Esophagus (tissue), 2 donors: ENCODE measurements around the gene CNTLN. TPM values are rescaled to one million over a fixed set of nuclear protein-coding genes. Genes with fewer than 3 reads are reported as not detected.

Source experiments
- H3K27ac ChIP-seq, 2 donors: one replicate each; pipeline ENCODE4 v1.5.1; 2013; ENCODE audit warnings: low read depth in 2 of 2, mild to moderate bottlenecking in 2 of 2, inconsistent platforms in 1 of 2, low read length in 1 of 2, moderate library complexity in 1 of 2
- H3K27me3 ChIP-seq, 2 donors: one replicate each; pipeline ENCODE4 v1.6.1; 2013; ENCODE audit warnings: low read length in 2 of 2, control low read depth in 1 of 2, mild to moderate bottlenecking in 1 of 2; ENCODE audit not compliant: insufficient read depth in 2 of 2, control insufficient read depth in 1 of 2
- H3K36me3 ChIP-seq, 2 donors: one replicate each; pipeline ENCODE4 v1.6.1; 2013; ENCODE audit warnings: low read length in 1 of 2; ENCODE audit not compliant: control insufficient read depth in 2 of 2, insufficient read depth in 2 of 2
- H3K4me1 ChIP-seq, 2 donors: one replicate each; pipeline ENCODE4 v1.6.1; 2013; ENCODE audit warnings: low read length in 1 of 2; ENCODE audit not compliant: control insufficient read depth in 2 of 2, insufficient read depth in 2 of 2
- H3K4me3 ChIP-seq, 2 donors: one replicate each; pipeline ENCODE4 v1.5.1; 2013; ENCODE audit warnings: low read length in 2 of 2, mild to moderate bottlenecking in 2 of 2, low read depth in 1 of 2, moderate library complexity in 1 of 2
- H3K9me3 ChIP-seq, 2 donors: one replicate each; pipeline ENCODE4 v1.6.1; 2013; ENCODE audit warnings: mild to moderate bottlenecking in 2 of 2, low read depth in 1 of 2, low read length in 1 of 2, moderate library complexity in 1 of 2; ENCODE audit not compliant: control insufficient read depth in 2 of 2, insufficient read depth in 1 of 2
- WGBS, 2 donors: extraction: QIAGEN DNeasy Blood & Tissue Kit; methylation state at CpG; one replicate each; pipeline ENCODE4 v1.1.7; 2013; 5-methylcytosine and 5-hydroxymethylcytosine counted together
- polyA plus RNA-seq, 2 donors: library from polyadenylated mRNA; stranded (reverse); fragments of 200-250 nt; gene quantifications; one replicate each; pipeline ENCODE4 v1.2.3, GENCODE V29; 2013
- donor health status: healthy with polysubstance abuse.
- donor health status: Bipolar disorder and iron deficiency.

Gene CNTLN
- polyA plus RNA-seq, 2 donors: 1.0 to 1.3 TPM

DNA sequence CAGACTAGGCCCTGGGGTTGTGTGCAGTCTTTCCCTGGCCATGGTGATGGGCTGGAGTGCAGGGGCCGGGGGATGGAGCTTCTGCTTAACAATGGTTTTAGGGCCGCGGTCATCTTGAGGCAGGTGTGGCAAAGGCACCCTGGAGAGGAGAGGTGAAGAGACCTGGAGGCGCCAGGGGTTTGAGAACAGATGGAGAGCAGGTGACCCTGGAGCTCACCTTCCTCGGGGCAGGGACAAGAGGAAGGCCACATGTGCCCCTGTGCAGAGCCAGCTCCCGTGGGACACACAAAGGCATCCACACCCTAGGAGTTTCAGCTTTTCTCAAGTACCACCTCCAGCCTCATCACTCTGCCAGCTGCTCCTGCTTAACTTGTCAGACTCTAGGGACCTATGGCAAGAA is 397.6 kb downstream of the CNTLN start:
- no peaks in the 10 kb centered on the region for H3K27me3 ChIP-seq
- no peaks in the 10 kb centered on the region for H3K4me1 ChIP-seq
- no peak overlapping the region for H3K4me3 ChIP-seq
- no peak overlapping the region for H3K27ac ChIP-seq
- WGBS, 2 donors: 74 to 77% methylated on average over 6 of the region's 6 CpGs
- H3K9me3 ChIP-seq: no peaks in the 10 kb centered on the region
- H3K36me3 ChIP-seq: no peaks in the 10 kb centered on the region

DNA sequence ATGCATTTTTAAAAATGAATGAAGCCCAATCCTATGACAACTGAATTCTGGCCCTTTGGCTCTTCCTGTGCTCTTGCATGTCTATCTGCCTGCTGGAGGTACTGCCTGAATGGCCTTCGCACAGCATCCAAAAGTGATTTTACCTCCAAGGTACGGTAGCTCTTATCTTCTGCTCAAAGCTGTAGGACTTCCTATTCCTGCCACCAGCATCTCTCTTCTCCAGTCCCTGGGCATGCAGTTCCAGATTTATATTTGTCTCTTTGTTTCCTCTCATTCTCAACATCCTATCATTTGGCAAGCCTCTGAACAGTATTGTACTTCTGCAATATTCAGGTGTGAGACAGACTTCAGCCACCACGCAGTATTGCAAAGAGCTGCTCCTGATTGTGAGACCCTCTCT is 400.3 kb downstream of the CNTLN start:
- Histone ChIP-seq H3K36me3 (no peaks in the 10 kb centered on the region), H3K4me3 (no peak overlapping the region), H3K4me1 (no peaks in the 10 kb centered on the region), H3K27me3 (no peaks in the 10 kb centered on the region), H3K9me3 (no peaks in the 10 kb centered on the region), H3K27ac (no peak overlapping the region)
- 90 to 92% methylated on average over 3 of the region's 3 CpGs for WGBS, 2 donors

DNA sequence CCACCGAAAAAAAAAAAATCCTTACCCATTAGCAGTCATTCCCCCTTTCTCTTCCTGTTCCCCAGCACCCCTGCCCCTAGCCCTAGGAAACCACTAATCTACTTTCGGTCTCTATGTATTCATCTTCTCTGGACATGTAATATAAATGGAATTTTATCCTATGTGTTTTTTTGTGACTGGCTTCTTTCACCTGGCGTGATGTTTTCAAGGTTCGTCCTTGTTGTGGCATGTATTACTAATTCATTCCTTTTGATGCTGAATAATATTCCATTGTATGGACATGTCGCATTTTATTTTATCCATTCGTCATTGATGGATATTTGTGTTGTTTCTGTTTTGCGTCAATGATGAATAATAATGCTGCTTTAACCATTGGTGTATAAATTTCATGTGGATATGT is 401.2 kb downstream of the CNTLN start:
- Histone ChIP-seq H3K27me3 (no peaks in the 10 kb centered on the region), H3K36me3 (no peaks in the 10 kb centered on the region), H3K4me3 (no peak overlapping the region), H3K4me1 (no peaks in the 10 kb centered on the region), H3K9me3 (no peaks in the 10 kb centered on the region), H3K27ac (no peak overlapping the region)
- 62 to 76% methylated on average over 7 of the region's 7 CpGs for WGBS, 2 donors

DNA sequence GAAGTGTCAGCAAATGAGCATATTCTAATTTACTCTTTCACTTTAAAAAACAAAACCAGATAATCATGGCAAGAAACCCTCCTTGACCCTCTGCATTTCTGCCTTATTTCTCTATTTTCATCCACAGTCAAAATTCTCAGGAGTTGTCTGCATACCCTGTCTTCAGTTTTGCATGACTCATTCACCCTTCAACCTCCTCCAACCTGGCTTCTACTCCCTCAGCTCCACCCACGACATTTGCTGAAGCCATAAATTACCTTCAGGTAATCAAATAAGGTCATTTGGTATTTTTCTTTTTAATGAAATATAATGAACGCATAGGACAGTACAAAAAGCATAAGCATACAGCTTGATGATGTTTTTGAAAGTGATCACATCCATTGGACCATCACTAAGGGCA is 416.2 kb downstream of the CNTLN start:
- WGBS, 2 donors: 56 to 62% methylated on average over 2 of the region's 2 CpGs
- Histone ChIP-seq H3K9me3 (no peaks in the 10 kb centered on the region), H3K27me3 (no peaks in the 10 kb centered on the region), H3K4me1 (no peaks in the 10 kb centered on the region), H3K4me3 (no peak overlapping the region), H3K27ac (no peak overlapping the region), H3K36me3 (no peaks in the 10 kb centered on the region)
